Endothelial cell of umbilical vein (primary cell): ENCODE measurements around the gene DPP6. TPM values are rescaled to one million over a fixed set of nuclear protein-coding genes. Genes with fewer than 3 reads are reported as not detected.

ENCODE experiments used
- BruUV-seq: library from RNA; stranded (reverse); fragments of 400-500 nt; replicated peaks from 2 replicates; lab custom pipeline; 2021; lab: Mats Ljungman, UMichigan
- CTCF ChIA-PET: fragments of 300-600, 350-600 bp; sonication (Branson Sonifier 250); formaldehyde crosslinking; loops from one replicate; lab custom pipeline; 2021; ENCODE audit warnings: antibody characterized with exemption, inconsistent platforms; lab: Charles Lee
- POLR2A ChIA-PET: fragments of 300-600, 350-600 bp; sonication (Branson Sonifier 250); formaldehyde crosslinking; loops from one replicate; lab custom pipeline; 2021; ENCODE audit warnings: antibody characterized with exemption, inconsistent platforms; lab: Charles Lee
- DNase-seq: peaks from one replicate; pipeline ENCODE4 v3.0.0-alpha.2; 2011; ENCODE audit warnings: low read depth, low spot score
- FAIRE-seq: peaks from 2 replicates; lab custom pipeline; 2011; peaks lifted over from hg19 to GRCh38; lab: Jason Lieb, UNC
- H2AFZ ChIP-seq: 2 replicates; pipeline ENCODE4 v1.6.0; 2012; ENCODE audit warnings: low read depth, low read length, control low read depth, inconsistent platforms
- H3K27ac ChIP-seq: 2 replicates; pipeline ENCODE4 v1.5.1; 2011; ENCODE audit warnings: low read depth, mild to moderate bottlenecking, control low read depth, low read length, moderate library complexity; ENCODE audit not compliant: insufficient read depth
- H3K27me3 ChIP-seq, 2 experiments: 2 replicates each; pipeline versions ENCODE4 v1.6.0 to v1.6.1; 2011; ENCODE audit warnings: low read length in 2 of 2, mixed read lengths in 1 of 2; ENCODE audit not compliant: control insufficient read depth in 2 of 2, insufficient read depth in 2 of 2
- H3K36me3 ChIP-seq, 2 experiments: 2 replicates in 1 of 2; 3 replicates in 1 of 2; pipeline ENCODE4 v1.5.1; 2011; ENCODE audit warnings: low read length in 2 of 2, mild to moderate bottlenecking in 1 of 2, moderate library complexity in 1 of 2; ENCODE audit not compliant: control insufficient read depth in 2 of 2, insufficient read depth in 2 of 2; ENCODE audit errors: extremely low read depth in 1 of 2
- H3K4me1 ChIP-seq: 3 replicates; pipeline ENCODE4 v1.5.1; 2011; ENCODE audit warnings: mild to moderate bottlenecking, low read length; ENCODE audit not compliant: control insufficient read depth, insufficient read depth; ENCODE audit errors: extremely low read depth
- H3K4me2 ChIP-seq: 2 replicates; pipeline ENCODE4 v1.6.1; 2011; ENCODE audit warnings: low read length, control low read depth, mixed read lengths; ENCODE audit not compliant: insufficient read depth
- H3K4me3 ChIP-seq, 3 experiments: fragments of 200-600 bp in 1 of 3; sonication (generic), shearing (Covaris generic) in 1 of 3; replicated peaks in 1 of 3; 2 replicates each; pipeline ENCODE4 v1.5.1; 2011 to 2016; ENCODE audit warnings: control low read depth in 3 of 3, low read length in 3 of 3, mild to moderate bottlenecking in 2 of 3, inconsistent platforms in 1 of 3, low read depth in 1 of 3, moderate library complexity in 1 of 3; ENCODE audit not compliant: insufficient read depth in 1 of 3
- H3K79me2 ChIP-seq: 2 replicates; pipeline ENCODE4 v1.6.0; 2012; ENCODE audit warnings: low read length, inconsistent platforms; ENCODE audit not compliant: control insufficient read depth, insufficient read depth
- H3K9ac ChIP-seq: replicated peaks from 2 replicates; pipeline ENCODE3; 2011; ENCODE audit warnings: low read length, control low read depth; ENCODE audit not compliant: insufficient read depth; ENCODE audit errors: extremely low read depth
- H3K9me1 ChIP-seq: replicated peaks from 3 replicates; pipeline ENCODE4 v1.6.0; 2011; ENCODE audit warnings: mild to moderate bottlenecking, low read length; ENCODE audit not compliant: control insufficient read depth, insufficient read depth; ENCODE audit errors: extremely low read depth
- H3K9me3 ChIP-seq: replicated peaks from 2 replicates; pipeline ENCODE4 v1.5.1; 2012; ENCODE audit warnings: low read length, inconsistent platforms; ENCODE audit not compliant: control insufficient read depth, insufficient read depth
- H4K20me1 ChIP-seq: replicated peaks from 2 replicates; pipeline ENCODE3; 2011; ENCODE audit warnings: mild to moderate bottlenecking, low read length; ENCODE audit not compliant: control insufficient read depth, insufficient read depth; ENCODE audit errors: extremely low read depth
- CTCF ChIP-seq, 2 donors: IDR thresholded peaks; 1 replicate in 1 of 2; 2 replicates in 1 of 2; pipeline ENCODE4 v1.5.1; 2011; ENCODE audit warnings: low read length in 2 of 2, mild to moderate bottlenecking in 2 of 2, moderate library complexity in 2 of 2, control low read depth in 1 of 2, inconsistent platforms in 1 of 2, low read depth in 1 of 2; ENCODE audit not compliant: insufficient read depth in 1 of 2; ENCODE audit errors: extremely low read depth in 1 of 2
- EZH2 ChIP-seq: IDR thresholded peaks from 2 replicates; pipeline ENCODE4 v1.6.1; 2012; ENCODE audit warnings: borderline replicate concordance, low read depth, mild to moderate bottlenecking, moderate library complexity, low read length, inconsistent platforms; ENCODE audit not compliant: severe bottlenecking
- FOS ChIP-seq: IDR thresholded peaks from 2 replicates; pipeline ENCODE4 v1.6.1; 2011; ENCODE audit warnings: mild to moderate bottlenecking, low read length, moderate library complexity, borderline replicate concordance; ENCODE audit not compliant: insufficient read depth
- GATA2 ChIP-seq: IDR thresholded peaks from 2 replicates; pipeline ENCODE4 v1.7.0; 2011; ENCODE audit warnings: low read depth, mild to moderate bottlenecking, moderate library complexity, mixed read lengths, low read length; ENCODE audit not compliant: insufficient read length, insufficient read depth
- JUN ChIP-seq: IDR thresholded peaks from 2 replicates; pipeline ENCODE4 v1.6.1; 2011; ENCODE audit warnings: borderline replicate concordance, low read depth; ENCODE audit not compliant: insufficient read length, insufficient read depth
- MYC ChIP-seq: IDR thresholded peaks from one replicate; pipeline ENCODE4 v1.6.1; 2011; ENCODE audit warnings: mild to moderate bottlenecking, low read depth, low read length
- POLR2A ChIP-seq: IDR thresholded peaks from 2 replicates; pipeline ENCODE4 v1.6.1; 2012; ENCODE audit warnings: low read depth, mild to moderate bottlenecking, control low read depth, low read length
- POLR2AphosphoS5 ChIP-seq: IDR thresholded peaks from 2 replicates; pipeline ENCODE4 v1.6.1; 2012; ENCODE audit warnings: low read depth, mild to moderate bottlenecking, control low read depth, low read length, moderate library complexity; ENCODE audit not compliant: insufficient read depth
- dilution Hi-C: fragments of 300-500 bp; cut with MboI; formaldehyde crosslinking; loops from one replicate; pipeline ENCODE4 v1.15.0; 2019; ENCODE audit warnings: low sequenced_read_pairs; ENCODE audit not compliant: extremely low pct_ligation_motif_present
- intact Hi-C: fragments of 100-400 bp; cut with micrococcal nuclease; formaldehyde crosslinking; loops from one replicate; pipeline ENCODE4 v1.10.0; 2022
- polyA plus RNA-seq, 4 experiments: library from polyadenylated mRNA; depleted of rRNA in 3 of 4; stranded (reverse) in 3 of 4; unstranded in 1 of 4; fragments of >200 nt; gene quantifications; 2 replicates each; pipeline versions ENCODE4 v1.2.1 to v1.2.3, GENCODE V29; 2011 to 2012; ENCODE audit warnings: missing spikeins in 1 of 4
- total RNA-seq: library from RNA; stranded (reverse); gene quantifications from 2 replicates; pipeline ENCODE4 v1.2.3, GENCODE V29; 2021
- TF ChIP-seq, protein P1 (sequence below): IDR thresholded peaks from 2 replicates; pipeline ENCODE4 v1.6.1; 2011; ENCODE audit not compliant: insufficient read depth, insufficient read length

The DPP6 gene
- total and polyA plus RNA-seq, 2 donors (not counting 3 experiments of a cell fraction or from before 2014, with no cell fraction given), result not detected

GRCh38 chr7:154776350-154776749 is 724.2 kb downstream of the DPP6 start:
- intact Hi-C loops, result no loop called here
- ChIA-PET POLR2A (no interaction called here), CTCF (no interaction called here)
- Histone ChIP-seq H2AFZ (no peak overlapping the region), H3K9me1 (no peaks in the 10 kb centered on the region), H3K9me3 (peaks cover 11% of the 10 kb centered on the region), H3K9ac (no peak overlapping the region), H3K36me3 (no peaks in the 10 kb centered on the region), H3K4me2 (no peak overlapping the region), H3K4me3 (no peak overlapping the region), H3K27me3 (no peaks in the 10 kb centered on the region), H4K20me1 (no peaks in the 10 kb centered on the region), H3K27ac (no peak overlapping the region), H3K79me2 (no peaks in the 10 kb centered on the region), H3K4me1 (no peaks in the 10 kb centered on the region)
- FAIRE-seq, result no peak
- TF ChIP-seq EZH2 (no peak), GATA2 (no peak), POLR2AphosphoS5 (no peak), FOS (no peak), POLR2A (no peak), MYC (no peak), JUN (no peak), CTCF (IDR thresholded peaks at IDR 0.05; ENCODE audit: extremely low read depth in 1 of 2, insufficient read depth in 1 of 2, low read depth in 1 of 2, low read length in 2 of 2) (no peak)
- TF ChIP-seq, protein P1, sequence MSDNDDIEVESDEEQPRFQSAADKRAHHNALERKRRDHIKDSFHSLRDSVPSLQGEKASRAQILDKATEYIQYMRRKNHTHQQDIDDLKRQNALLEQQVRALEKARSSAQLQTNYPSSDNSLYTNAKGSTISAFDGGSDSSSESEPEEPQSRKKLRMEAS, result no peak
- dilution Hi-C loops, result no loop called here
- no TSS peak for BruUV-seq
- no peak for DNase-seq
